Stimulated activated naive CD8-positive, alpha-beta T cell treated with anti-CD3 and anti-CD28 coated beads, Interleukin-15, Interleukin-2, amounts not matched to agents 100 ng/mL and 50 ng/mL, for 24 hours (primary cell): ENCODE results near the gene FARP1.

Experiments used
- H3K27ac Mint-ChIP-seq: one replicate; pipeline ENCODE4 v1.8.0; 2021; ENCODE audit warnings: mild to moderate bottlenecking, mixed read lengths
- H3K27me3 Mint-ChIP-seq: one replicate; pipeline ENCODE4 v1.8.0; 2021; ENCODE audit warnings: mixed read lengths
- H3K36me3 Mint-ChIP-seq: one replicate; pipeline ENCODE4 v1.8.0; 2021; ENCODE audit warnings: low read depth, mixed read lengths
- H3K4me1 Mint-ChIP-seq: one replicate; pipeline ENCODE4 v1.8.0; 2021; ENCODE audit warnings: low read depth, mixed read lengths
- H3K4me3 Mint-ChIP-seq: one replicate; pipeline ENCODE4 v1.8.0; 2021; ENCODE audit warnings: mild to moderate bottlenecking, mixed read lengths
- H3K9me3 Mint-ChIP-seq: one replicate; pipeline ENCODE4 v1.8.0; 2021; ENCODE audit warnings: mixed read lengths

The FARP1 gene

DNA sequence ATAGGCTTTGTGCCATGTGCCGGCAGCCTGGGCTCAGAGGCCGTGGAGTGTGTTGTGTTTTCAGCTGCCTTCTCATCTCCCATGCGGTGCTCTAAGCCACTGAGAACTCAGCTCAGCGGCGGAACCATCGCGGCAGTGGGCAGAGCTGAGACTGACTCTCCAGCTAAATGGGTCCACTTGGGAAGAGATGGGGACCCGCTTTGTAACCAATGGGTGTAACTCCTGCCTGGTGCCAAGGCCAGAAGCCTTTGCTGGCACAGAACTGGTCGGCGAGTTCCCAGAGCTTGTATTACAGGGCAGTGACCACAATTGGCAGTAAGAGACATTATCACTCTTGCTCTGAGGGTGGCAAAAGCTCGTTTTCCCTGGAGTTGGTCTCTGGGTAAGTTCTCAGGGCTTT, 251.0 kb downstream of the FARP1 start:
- H3K27me3 Mint-ChIP-seq, result peaks cover 10% of the 10 kb centered on the region
- no peak overlapping the region for H3K27ac Mint-ChIP-seq
- H3K36me3 Mint-ChIP-seq, result no peaks in the 10 kb centered on the region
- no peak overlapping the region for H3K4me3 Mint-ChIP-seq
- no peaks in the 10 kb centered on the region for H3K9me3 Mint-ChIP-seq
- no peaks in the 10 kb centered on the region for H3K4me1 Mint-ChIP-seq

DNA sequence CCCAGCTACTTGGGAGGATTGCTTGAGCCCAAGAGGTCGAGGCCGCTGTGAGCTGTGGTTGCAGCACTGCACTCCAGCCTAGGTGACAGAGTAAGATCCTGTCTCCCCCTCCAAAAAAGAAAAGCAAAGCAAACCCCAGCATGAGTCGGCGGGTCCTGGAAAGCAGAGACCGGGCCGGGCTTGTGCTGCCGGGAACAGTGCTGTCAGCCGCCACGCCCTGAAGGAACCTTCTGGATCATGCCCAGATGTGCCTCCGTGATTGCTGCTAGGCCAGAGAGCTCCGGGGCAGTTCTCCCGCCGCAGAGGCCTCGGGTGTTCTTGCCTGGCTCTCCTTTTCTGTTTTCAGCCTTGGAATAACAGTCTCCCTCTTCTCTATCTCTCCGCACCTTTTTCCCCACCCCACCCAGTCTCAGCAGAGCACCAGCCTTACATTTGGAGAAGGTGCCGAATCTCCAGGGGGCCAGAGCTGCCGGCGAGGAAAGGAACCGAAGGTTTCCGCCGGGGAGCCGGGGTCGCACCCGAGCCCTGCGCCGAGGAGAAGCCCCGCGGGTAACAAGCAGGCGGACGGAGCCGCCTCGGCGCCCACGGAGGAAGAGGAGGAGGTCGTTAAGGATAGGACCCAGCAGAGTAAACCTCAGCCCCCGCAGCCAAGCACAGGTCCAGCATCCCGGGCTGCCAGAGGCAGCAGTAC, 252.1 kb downstream of the FARP1 start:
- H3K9me3 Mint-ChIP-seq, result no peaks in the 10 kb centered on the region
- H3K4me3 Mint-ChIP-seq, result no peak overlapping the region
- no peaks in the 10 kb centered on the region for H3K4me1 Mint-ChIP-seq
- H3K27ac Mint-ChIP-seq, result no peak overlapping the region
- no peaks in the 10 kb centered on the region for H3K36me3 Mint-ChIP-seq
- peaks cover 10% of the 10 kb centered on the region for H3K27me3 Mint-ChIP-seq

DNA sequence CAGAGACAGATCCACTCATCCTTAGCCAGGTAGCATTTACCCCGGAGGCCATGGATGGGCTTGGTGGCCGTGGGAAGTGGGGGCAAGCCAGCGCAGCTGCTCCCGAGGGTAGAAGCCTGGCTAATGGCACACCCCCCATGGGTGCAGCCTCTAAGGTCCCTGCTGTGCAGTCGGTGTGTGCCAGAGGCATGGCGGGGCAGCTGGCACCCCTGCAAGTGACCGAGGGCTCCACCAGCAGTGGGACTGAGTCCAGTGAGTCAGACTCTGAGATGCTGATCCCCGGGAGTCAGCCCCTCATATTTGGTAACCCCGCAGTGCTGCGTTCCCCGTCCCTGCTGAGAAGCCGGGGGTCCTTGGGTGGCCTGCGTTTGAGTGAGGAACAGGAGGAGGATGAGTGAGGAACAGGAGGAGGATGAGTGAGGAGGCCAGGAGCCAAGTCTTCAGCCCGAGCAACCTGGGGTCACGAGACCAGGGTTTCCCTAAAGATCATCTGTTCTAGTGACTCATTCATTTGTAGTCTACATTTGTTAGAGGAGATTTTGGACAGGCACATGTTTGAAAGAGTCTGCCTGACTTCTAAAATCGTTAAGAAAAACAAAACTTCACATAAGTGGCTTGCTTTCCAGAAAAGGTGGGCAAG, 253.3 kb downstream of the FARP1 start:
- Mint-ChIP-seq H3K4me3 (no peak overlapping the region), H3K27ac (no peak overlapping the region), H3K36me3 (no peaks in the 10 kb centered on the region), H3K9me3 (no peaks in the 10 kb centered on the region), H3K27me3 (peaks cover 10% of the 10 kb centered on the region), H3K4me1 (no peaks in the 10 kb centered on the region)

DNA sequence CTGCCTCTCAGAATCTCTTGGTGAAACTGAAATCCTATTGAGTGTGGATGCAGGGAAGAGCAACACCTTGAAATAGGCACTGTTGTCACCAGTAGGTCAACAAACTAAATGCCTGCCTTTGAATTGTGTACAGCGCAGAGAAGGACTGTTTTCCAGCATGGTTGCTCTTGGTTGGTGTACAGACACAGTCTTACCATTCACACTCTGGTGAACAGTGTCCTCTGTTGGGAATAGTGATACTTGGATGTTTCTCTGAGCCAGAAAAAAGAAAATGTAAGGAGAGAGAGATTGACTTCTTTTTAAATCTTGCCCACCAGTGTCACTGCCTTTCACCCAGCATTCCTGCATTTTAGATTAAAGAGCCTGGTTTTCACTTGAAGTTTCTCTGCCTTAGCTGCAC, 254.3 kb downstream of the FARP1 start:
- peaks cover 10% of the 10 kb centered on the region for H3K27me3 Mint-ChIP-seq
- no peaks in the 10 kb centered on the region for H3K9me3 Mint-ChIP-seq
- no peak overlapping the region for H3K27ac Mint-ChIP-seq
- H3K36me3 Mint-ChIP-seq, result no peaks in the 10 kb centered on the region
- H3K4me1 Mint-ChIP-seq, result no peaks in the 10 kb centered on the region
- no peak overlapping the region for H3K4me3 Mint-ChIP-seq

DNA sequence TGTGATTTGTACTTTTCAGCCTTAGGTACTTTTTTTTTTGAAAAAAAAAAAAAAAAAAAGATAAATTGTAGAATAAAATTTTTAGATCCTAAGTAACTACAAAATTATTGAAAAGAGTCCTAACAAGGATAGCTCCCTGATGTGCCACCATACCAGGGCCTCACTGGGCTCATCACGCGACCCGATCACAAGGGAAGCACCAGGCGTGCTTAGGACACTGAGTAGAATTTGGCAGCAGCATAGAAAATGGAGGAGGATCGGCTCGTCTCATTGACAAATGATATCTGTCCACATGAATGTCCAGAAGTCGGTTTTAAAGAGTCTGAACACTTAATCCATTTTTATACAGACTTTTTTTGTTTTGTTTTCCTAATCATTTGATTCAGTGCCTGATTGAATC, 255.0 kb downstream of the FARP1 start:
- peaks cover 10% of the 10 kb centered on the region for H3K27me3 Mint-ChIP-seq
- H3K4me3 Mint-ChIP-seq, result no peak overlapping the region
- H3K27ac Mint-ChIP-seq, result no peak overlapping the region

DNA sequence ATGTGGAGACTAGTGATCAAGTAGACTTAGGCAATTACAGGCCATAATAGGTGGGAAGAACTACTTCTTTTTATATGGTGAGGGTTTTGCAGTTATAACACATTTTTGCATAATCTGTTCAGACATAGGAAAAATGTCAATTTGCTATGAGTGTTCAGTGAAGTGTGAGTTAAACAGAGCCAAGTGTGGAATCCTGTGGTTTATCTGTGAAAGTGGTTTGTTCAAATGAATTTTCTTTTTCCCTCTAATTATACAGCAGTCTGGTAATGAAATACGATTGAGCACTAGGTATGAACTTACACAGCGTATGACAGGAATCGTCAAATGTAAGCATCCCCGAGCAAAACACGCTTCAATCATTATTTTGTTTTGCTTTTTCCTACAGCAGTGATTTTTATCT, 255.7 kb downstream of the FARP1 start:
- Mint-ChIP-seq H3K4me1 (no peaks in the 10 kb centered on the region), H3K27me3 (peaks cover 10% of the 10 kb centered on the region), H3K36me3 (no peaks in the 10 kb centered on the region), H3K4me3 (no peak overlapping the region), H3K27ac (no peak overlapping the region), H3K9me3 (no peaks in the 10 kb centered on the region)

More for the DNA sequence above, 255.0 kb downstream of the FARP1 start:
- no peaks in the 10 kb centered on the region for H3K36me3 Mint-ChIP-seq
- H3K4me1 Mint-ChIP-seq, result no peaks in the 10 kb centered on the region
- no peaks in the 10 kb centered on the region for H3K9me3 Mint-ChIP-seq

DNA sequence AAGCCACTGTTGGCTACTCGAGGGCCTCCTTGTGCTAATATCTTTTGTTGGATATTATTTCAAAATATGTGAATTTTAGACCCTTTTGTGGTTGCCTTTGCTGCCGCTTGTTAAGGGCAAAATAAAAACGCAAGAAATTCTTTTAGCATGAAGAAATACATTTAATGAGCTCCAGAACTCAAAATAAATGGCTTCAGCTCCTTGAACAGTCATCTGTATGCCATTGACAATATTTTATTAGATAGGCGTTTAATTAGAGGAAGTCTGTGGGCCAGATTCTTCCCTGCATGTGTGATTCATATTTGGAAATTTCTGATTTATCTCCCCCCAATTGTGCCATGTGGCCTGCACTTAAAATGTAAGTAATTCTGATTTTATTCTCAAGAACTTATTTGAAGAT, 256.9 kb downstream of the FARP1 start:
- H3K9me3 Mint-ChIP-seq, result no peaks in the 10 kb centered on the region
- H3K4me1 Mint-ChIP-seq, result no peaks in the 10 kb centered on the region
- no peak overlapping the region for H3K27ac Mint-ChIP-seq
- H3K27me3 Mint-ChIP-seq, result peaks cover 10% of the 10 kb centered on the region
- H3K36me3 Mint-ChIP-seq, result no peaks in the 10 kb centered on the region
- no peak overlapping the region for H3K4me3 Mint-ChIP-seq

DNA sequence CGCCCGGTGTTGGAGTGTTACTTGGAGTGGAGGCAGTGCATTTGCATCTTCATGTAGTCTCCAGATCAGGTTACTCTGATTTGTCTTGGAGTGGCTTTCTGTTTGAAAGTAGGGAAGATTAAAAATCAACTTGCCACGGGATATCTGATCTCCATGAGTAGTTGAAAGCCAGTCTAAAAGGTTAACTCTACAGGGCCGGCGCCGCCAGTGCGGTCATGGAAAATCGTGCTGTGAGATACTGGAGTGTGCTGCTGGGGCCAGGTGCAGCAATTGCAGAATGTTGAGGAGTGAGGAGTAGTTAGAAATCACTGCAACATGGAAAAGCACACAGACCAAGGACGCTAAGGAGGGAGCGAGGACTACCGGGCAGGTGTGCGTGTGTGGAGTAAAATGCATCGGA, 259.0 kb downstream of the FARP1 start:
- H3K9me3 Mint-ChIP-seq, result no peaks in the 10 kb centered on the region
- H3K27ac Mint-ChIP-seq, result no peak overlapping the region
- H3K4me1 Mint-ChIP-seq, result no peaks in the 10 kb centered on the region
- no peak overlapping the region for H3K4me3 Mint-ChIP-seq
- no peaks in the 10 kb centered on the region for H3K36me3 Mint-ChIP-seq
- peaks cover 6% of the 10 kb centered on the region for H3K27me3 Mint-ChIP-seq

DNA sequence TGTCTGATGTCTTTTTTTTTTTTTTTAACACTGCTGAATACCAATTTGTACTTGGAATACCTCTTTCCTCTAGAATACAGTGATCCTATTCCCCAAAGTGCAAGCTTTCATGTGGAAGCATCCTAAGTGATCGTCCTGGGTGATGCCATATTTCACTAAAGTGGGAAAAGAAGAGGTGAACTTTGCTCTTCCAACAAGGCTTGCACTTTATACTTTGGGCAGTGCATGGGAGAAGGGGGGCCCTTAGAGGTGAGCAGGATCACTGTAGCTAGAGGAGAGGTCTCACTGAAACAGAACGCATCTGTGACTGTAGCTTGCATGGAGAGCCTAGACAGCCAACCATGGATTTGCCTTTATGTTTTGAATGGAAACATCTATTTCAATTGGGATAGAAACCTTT, 260.2 kb downstream of the FARP1 start:
- Mint-ChIP-seq H3K4me1 (no peaks in the 10 kb centered on the region), H3K27ac (no peak overlapping the region), H3K27me3 (no peaks in the 10 kb centered on the region), H3K4me3 (no peak overlapping the region), H3K9me3 (no peaks in the 10 kb centered on the region), H3K36me3 (no peaks in the 10 kb centered on the region)

DNA sequence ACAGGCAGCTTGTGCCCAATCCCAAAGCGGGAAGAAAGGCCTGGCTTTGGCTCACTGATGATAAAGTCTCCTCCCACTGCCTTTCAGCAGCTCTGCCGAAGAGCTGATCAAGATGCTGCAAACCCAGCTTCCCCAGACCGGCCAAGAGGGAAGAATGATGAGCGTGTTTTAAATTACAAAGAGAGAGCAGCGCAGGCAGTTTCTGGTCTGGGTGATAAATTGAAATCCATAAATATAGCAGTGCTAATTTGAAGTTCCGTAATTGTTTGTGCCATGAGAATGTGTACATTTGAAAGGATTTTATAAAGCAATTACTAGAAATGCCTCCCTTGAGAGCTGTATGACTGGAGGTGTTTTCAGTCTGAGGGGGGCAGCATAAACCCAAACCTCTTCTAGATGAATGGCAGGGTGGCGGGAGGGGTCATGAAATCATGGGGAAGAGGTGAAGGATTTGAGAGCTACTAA, 262.2 kb downstream of the FARP1 start:
- H3K4me3 Mint-ChIP-seq, result no peak overlapping the region
- no peak overlapping the region for H3K27ac Mint-ChIP-seq
- no peaks in the 10 kb centered on the region for H3K4me1 Mint-ChIP-seq
- H3K36me3 Mint-ChIP-seq, result no peaks in the 10 kb centered on the region
- H3K9me3 Mint-ChIP-seq, result no peaks in the 10 kb centered on the region
- H3K27me3 Mint-ChIP-seq, result no peaks in the 10 kb centered on the region

DNA sequence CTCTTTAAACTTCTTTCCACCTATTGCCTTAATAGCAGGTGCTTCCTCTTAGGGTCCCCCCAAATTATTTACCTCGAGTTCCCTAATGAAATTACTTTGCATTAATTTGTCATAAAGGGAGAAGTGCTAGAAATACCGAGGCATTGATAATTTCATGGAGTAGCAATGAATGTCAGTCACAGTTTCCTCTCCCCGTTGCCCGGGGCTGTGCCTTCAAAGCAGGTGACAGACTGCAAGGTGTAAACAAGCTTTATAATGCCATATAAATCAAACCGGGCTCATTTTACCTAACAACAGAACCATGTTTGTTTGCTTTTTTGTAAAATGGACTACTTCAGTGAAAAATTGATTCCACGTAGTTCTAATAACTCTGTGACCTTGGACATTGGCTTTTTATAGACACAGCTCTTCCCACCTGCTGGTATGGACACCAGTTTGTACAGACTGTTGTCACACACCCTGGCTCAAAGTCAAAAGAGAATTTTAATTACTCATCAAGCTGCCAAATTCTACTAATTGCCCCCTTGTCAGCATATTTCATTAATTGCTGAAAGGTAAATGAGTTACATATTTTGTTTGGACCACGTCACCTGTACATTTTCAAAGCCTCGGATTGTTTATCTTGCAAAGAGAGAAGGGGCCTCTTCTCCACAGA, 262.9 kb downstream of the FARP1 start:
- no peaks in the 10 kb centered on the region for H3K36me3 Mint-ChIP-seq
- no peaks in the 10 kb centered on the region for H3K9me3 Mint-ChIP-seq
- H3K4me3 Mint-ChIP-seq, result no peak overlapping the region
- no peaks in the 10 kb centered on the region for H3K4me1 Mint-ChIP-seq
- H3K27ac Mint-ChIP-seq, result no peak overlapping the region
- H3K27me3 Mint-ChIP-seq, result no peaks in the 10 kb centered on the region

DNA sequence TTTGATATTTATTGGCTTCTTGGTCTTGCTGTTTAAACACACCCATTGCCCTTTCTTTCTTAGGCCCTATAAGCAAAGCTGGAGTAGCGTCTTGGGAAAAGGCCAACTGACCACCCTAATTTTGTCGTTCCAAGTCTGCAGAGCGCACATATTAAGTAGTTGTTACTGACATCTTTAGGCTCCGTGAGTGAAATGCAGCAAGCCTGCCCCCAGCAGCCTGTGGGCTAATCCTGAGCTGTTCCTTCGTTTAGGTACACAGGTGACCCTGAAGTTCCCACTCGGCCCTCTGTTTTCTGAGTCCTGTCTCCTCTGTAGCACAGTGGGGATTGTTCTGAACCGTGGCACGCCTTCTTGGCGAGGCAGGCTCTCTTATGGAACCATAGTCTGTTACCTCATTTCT, 263.5 kb downstream of the FARP1 start:
- Mint-ChIP-seq H3K36me3 (no peaks in the 10 kb centered on the region), H3K9me3 (no peaks in the 10 kb centered on the region), H3K4me1 (no peaks in the 10 kb centered on the region), H3K27me3 (no peaks in the 10 kb centered on the region), H3K27ac (no peak overlapping the region), H3K4me3 (no peak overlapping the region)

DNA sequence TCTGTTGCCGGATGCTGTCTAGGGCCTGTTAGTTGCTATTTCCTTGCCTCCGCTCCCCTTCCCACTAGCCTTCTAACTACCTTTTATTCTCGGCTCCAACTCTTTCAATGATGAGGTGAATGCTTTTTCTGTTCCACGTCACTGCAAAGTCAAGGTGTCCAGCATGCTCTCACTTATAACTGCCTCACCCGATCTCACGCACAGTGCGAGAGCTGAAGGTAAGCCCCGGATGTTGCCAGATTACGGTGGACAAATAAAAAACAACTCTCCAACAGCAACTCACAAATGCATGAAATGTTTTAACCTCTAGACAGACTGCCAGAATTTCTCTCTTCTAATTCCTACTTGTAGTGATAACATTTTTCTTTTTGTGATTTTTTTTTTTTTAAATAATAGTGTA, 264.1 kb downstream of the FARP1 start:
- Mint-ChIP-seq H3K27me3 (peaks cover 3% of the 10 kb centered on the region), H3K27ac (no peak overlapping the region), H3K36me3 (no peaks in the 10 kb centered on the region), H3K4me3 (no peak overlapping the region), H3K4me1 (peaks cover 4% of the 10 kb centered on the region), H3K9me3 (no peaks in the 10 kb centered on the region)

DNA sequence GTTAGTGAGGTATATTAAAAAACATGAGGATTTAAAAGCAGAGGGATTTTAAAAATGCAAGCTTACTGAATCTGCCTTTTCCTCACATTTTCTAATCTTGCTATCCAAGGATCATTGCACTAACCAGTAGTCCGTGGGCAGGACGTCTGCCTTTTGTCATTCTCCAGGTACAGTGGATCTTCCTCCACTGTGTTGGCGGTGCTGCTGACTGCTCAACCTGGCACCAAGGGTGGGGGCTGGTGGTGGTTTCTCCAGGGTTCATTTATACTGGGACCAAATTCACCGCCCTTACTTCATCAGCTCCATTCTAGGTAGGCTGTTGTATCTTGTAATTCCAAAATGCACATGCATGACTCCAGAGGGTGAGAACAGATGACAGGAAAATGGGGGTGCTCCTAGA, 264.7 kb downstream of the FARP1 start:
- Mint-ChIP-seq H3K4me1 (peaks cover 8% of the 10 kb centered on the region), H3K27me3 (peaks cover 4% of the 10 kb centered on the region), H3K27ac (no peak overlapping the region), H3K9me3 (no peaks in the 10 kb centered on the region), H3K4me3 (no peak overlapping the region), H3K36me3 (no peaks in the 10 kb centered on the region)

DNA sequence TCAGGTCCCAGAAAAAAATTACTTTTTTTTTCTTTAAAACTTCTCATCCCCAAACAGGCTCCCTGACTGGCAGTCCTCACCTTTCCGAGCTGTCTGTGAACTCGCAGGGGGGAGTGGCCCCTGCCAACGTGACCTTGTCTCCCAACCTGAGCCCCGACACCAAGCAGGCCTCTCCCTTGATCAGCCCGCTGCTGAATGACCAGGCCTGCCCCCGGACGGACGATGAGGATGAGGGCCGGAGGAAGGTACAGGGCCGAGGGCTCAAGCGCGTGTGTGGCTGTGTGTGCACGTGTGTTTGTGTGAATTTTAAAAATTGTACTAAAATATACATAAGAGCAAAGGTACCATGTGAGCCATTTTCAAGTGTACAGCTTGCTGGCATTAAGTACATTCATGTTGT, 266.4 kb downstream of the FARP1 start:
- peaks cover 8% of the 10 kb centered on the region for H3K4me1 Mint-ChIP-seq
- H3K27ac Mint-ChIP-seq, result no peak overlapping the region
- H3K27me3 Mint-ChIP-seq, result peaks cover 4% of the 10 kb centered on the region
- H3K4me3 Mint-ChIP-seq, result no peak overlapping the region
- H3K36me3 Mint-ChIP-seq, result no peaks in the 10 kb centered on the region
- H3K9me3 Mint-ChIP-seq, result no peaks in the 10 kb centered on the region
